Stimulated activated CD8-positive, alpha-beta memory T cell treated with anti-CD3 and anti-CD28 coated beads, Interleukin-4, amount 100 ng/mL, for 1 hour (primary cell): ENCODE data around the gene PER3.

Experiments
- DNase-seq, 2 donors: peaks; one replicate each; pipeline ENCODE4 v3.0.0-alpha.2; 2020; ENCODE audit warnings: low read depth in 2 of 2, low spot score in 1 of 2

Gene PER3

GRCh38 chr1:7831458-7831857 is 47.4 kb downstream of the PER3 start:
- no peak for DNase-seq

- no peak for DNase-seq
Measured at GRCh38 chr1:7833035-7833434, 48.9 kb downstream of the PER3 start.

DNA sequence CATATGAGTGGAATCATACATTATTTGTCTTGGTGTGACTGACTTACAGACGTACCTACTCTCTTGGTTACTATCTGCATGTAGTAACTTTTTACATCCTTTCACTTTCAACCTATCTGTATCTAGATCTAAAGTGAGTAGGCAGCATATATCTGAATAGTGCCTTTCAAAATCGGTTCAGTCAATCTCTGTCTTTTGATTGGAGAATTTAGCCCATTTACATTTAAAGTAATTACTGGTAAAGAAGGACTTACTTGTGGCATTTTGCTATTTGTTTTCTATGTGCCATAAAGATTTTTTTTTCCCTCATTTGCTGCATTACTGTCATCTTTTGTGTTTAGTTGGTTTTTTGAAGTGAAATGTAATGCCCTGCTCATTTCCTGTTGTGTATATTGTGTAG is 54.6 kb downstream of the PER3 start:
- DNase-seq: no peak

GRCh38 chr1:7839526-7839925 is 55.4 kb downstream of the PER3 start:
- DNase-seq: no peak

- DNase-seq: peak in 1 of 2 donors; percentile 9
Measured at GRCh38 chr1:7842517-7842916, 58.4 kb downstream of the PER3 start.

DNA sequence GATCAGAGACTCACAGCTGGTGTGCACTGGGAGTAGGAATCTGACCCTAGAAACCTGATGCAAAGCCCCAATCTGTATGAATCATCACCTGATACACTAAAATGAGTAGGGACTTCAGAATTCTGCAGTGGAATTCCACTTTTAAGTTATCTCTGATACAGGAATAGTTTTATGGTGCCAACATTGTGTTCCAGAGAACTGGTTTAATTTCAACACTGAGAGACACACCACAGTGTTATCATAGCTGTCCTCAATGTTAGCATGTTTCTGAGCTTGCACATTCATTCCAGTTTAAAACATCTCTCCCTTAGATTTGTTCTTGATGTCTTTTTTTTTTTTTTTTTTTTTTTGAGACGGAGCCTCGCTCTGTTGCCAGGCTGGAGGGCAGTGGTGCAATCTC is 61.7 kb downstream of the PER3 start:
- no peak for DNase-seq

DNA sequence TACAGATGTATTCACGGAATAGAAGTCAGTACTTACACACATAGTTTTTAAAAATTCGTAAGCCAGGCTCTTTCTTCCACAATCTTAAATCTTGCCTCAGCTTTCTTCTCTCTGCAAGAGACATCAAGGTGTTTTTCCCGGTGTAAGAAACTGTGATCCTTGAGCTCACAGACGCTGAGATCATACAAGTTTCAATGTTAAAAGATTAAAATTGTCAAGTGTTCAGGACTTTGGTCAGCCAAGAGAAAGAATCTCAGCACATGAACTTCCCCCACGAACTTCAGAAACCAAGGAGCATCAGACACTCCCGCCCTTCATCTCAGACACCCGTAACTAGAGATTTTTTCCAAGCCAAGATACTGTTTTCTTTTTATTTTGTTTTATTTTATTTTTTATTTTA is 62.6 kb downstream of the PER3 start:
- DNase-seq: no peak

GRCh38 chr1:7847599-7847998 is 63.5 kb downstream of the PER3 start:
- no peak for DNase-seq

DNA sequence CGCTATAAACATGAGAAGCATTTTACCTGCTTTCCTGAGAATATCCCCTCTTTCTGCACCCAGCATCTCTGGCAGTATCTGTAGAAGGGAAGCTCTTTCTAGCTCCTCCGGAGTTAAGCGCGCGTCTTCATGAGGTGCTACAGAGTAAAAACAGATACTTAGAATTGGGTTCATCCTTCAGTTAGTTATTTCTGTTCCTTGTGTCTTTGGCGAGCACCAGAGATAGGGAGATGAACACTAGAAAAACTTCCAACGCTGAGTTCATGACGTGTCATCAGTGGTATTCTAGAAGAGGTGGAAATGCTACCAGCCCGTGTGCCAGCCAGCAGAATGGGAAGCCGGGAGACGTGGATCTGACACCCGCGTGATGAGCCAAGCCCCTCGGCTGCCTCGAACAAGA is 66.7 kb downstream of the PER3 start:
- no peak for DNase-seq

GRCh38 chr1:7852804-7853683 is 69.0 kb downstream of the PER3 start, which contains the start of gene UTS2:
TSS of gene UTS2 (minus strand) at chr1:7853065. CDS start at chr1:7853003, 62 bp downstream.
- DNase-seq: no peak

DNA sequence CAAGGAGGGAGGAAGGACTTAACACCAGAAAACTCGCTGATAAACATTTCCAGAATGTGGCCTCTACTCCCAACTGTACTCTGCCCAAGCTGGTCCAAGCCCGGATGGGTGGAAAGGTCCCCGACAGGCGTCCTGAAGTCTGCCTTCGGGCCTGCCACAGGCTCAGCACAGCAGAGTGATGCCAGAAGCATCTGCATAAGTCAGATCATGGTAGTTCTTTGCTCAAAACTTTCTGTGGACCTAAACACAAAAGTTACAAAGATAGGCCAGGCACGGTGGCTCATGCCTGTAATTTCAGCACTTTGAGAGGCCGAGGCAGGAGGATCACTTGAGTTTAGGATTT is 69.6 kb downstream of the PER3 start:
- no peak for DNase-seq

GRCh38 chr1:7856345-7856744 is 72.3 kb downstream of the PER3 start:
- no peak for DNase-seq

- no peak for DNase-seq
Measured at GRCh38 chr1:7857000-7857399, 72.9 kb downstream of the PER3 start.

DNA sequence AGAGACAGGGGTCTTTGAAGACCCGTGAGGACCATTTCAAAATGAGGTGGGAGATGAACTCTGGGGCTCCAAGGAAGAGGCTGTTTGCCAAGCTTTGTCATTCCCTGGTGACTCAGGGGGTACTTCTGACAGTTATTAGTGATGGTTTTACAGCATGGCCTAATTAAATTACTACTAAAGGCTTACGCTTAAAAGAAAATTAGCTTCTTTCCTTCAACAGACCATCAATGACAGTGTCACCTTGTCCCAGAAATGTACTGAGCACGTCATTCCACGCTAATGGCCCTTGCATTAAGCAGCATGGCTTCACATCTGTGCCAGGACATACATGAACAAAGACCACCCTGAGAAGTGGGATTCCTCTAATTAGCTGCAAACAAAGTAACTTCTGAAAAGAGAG is 73.9 kb downstream of the PER3 start:
- no peak for DNase-seq

- DNase-seq: no peak
Measured at GRCh38 chr1:7859406-7859805, 75.3 kb downstream of the PER3 start.

DNA sequence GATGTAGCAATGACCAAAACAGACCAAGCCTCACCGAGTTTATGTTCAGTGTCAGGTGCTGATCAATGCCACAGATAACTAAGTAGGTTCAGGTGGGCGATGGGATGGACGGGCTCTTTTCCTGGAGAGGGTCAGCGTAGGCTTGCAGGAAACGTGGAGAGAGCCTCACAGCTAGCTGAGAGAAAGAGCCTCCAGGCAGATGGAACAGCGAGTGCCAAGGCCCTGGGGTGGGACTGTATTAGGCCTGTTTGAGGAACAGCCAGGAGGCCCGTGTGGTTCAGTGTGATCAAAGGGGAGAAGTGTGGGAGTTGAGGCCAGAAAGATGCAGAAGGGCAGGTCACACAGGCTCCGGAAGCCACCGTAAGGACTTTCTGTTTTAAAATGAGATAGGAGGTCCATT is 76.0 kb downstream of the PER3 start:
- no peak for DNase-seq

GRCh38 chr1:7861452-7861851 is 77.4 kb downstream of the PER3 start:
- DNase-seq: no peak

DNA sequence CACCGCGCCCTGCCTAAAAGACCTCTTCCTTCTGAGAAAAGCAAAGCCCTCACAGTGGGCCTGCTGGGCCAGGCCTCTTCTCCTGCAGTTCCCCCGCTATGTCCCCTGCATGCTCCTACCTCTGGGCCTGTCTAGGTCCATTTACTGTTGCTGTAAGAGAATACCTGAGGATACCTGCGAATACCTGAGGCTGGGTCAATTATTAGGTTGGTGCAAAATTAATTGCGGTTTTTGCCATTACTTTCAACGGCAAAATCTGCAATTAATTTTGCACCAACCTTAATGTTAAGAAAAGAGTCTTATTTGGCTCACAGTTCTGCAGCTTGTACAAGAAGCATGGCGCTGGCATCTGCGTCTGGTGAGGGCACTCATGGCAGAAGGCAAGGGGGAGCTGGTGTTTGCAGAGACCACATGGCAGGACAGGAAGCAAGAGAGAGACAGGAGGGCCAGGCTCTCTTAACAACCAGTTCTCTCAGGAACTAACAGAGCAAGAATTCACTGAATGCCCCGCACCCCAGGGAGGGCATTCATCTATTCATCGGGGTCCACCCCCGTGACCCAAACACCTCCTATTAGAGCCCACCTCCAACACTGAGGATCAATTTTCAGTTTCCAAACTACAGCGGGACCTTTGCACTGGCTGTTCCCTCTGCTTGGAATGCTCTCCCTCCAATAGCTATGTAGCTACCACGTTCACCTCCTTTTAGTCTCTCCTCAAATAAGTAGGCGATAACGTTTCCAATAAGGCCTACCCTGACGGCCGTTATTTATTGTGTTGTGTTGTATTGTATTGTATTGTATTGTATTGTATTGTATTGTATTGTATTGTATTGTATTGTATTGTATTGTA is 78.3 kb downstream of the PER3 start:
- no peak for DNase-seq

GRCh38 chr1:7863756-7864328 is 79.8 kb downstream of the PER3 start:
- DNase-seq: no peak

DNA sequence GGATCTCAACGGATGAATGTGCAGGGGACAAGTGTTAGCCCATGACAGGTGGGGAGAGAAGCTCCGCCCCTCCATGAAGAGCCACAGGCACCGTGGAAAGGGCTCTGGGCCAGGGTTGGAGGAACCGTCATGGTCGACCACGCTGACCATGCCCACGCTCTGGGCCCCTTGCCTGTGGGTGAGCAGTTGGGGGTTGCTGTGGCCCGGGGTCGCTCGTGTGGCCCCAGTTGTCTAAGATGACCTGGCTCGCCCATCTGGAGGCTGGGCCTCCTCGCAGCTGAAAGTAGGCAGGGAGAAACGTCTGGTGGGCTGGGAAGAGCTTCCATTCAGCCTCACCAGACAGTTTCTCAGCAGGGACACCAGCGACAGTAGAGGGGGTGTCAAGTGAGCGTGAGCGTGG is 81.9 kb downstream of the PER3 start:
- no peak for DNase-seq

- no peak for DNase-seq
Measured at GRCh38 chr1:7868070-7868780, 84.1 kb downstream of the PER3 start.
